ENCODE measurements around the gene NCAPG.

The NCAPG gene, protein sequence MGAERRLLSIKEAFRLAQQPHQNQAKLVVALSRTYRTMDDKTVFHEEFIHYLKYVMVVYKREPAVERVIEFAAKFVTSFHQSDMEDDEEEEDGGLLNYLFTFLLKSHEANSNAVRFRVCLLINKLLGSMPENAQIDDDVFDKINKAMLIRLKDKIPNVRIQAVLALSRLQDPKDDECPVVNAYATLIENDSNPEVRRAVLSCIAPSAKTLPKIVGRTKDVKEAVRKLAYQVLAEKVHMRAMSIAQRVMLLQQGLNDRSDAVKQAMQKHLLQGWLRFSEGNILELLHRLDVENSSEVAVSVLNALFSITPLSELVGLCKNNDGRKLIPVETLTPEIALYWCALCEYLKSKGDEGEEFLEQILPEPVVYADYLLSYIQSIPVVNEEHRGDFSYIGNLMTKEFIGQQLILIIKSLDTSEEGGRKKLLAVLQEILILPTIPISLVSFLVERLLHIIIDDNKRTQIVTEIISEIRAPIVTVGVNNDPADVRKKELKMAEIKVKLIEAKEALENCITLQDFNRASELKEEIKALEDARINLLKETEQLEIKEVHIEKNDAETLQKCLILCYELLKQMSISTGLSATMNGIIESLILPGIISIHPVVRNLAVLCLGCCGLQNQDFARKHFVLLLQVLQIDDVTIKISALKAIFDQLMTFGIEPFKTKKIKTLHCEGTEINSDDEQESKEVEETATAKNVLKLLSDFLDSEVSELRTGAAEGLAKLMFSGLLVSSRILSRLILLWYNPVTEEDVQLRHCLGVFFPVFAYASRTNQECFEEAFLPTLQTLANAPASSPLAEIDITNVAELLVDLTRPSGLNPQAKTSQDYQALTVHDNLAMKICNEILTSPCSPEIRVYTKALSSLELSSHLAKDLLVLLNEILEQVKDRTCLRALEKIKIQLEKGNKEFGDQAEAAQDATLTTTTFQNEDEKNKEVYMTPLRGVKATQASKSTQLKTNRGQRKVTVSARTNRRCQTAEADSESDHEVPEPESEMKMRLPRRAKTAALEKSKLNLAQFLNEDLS

DNA sequence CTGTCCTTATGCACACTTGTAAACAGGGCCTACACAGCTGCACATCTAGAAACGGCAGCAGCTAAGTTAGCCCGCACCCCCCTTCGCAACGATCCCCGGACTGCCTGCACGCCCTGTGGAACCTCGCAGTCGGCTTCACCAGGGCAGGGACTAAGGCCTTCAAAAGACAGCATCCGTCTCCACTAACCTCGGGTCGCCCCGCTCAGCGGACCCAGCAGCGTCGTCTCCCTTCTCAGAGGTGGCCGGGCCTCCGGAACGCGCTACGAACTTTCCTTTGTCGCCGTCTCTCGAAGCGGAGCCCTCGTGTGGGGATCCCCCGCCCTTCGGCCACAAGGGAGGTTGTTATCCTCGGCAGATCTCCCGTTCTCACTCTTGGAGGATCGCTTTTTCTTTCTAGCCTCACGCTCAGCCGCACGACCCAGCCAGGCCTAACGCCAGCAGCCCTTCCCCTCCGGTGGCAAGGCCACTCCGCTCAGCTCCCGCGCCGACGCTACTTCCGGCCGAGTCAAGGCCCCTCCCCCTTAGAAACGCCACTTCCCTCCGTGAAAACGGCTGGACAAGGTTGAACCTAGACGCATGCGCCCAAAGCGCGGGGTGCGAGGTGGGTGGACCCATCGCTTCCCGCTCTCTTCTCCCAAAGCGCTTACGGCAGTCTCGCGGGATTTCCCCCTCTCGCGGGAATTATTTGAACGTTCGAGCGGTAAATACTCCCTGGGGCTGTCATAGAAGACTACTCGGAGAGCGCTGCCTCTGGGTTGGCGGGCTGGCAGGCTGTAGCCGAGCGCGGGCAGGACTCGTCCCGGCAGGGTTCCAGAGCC lies at the start of gene NCAPG, which contains the start of gene DCAF16:
NCAPG (plus strand) TSS at position 720 of the 818 bp plus-strand sequence. CDS start 99 bp downstream, outside the sequence.
DCAF16 (minus strand) TSS at position 498 of the 818 bp plus-strand sequence. CDS start 6,616 bp downstream, outside the sequence.
- in situ Hi-C loops (cut with MboI; ENCODE audit: low sequenced_read_pairs) = loop anchor here (25.0 kb wide), 2 partner anchors 202 to 223 kb away; partner anchors contain the start of genes LAP3 and LCORL

DNA sequence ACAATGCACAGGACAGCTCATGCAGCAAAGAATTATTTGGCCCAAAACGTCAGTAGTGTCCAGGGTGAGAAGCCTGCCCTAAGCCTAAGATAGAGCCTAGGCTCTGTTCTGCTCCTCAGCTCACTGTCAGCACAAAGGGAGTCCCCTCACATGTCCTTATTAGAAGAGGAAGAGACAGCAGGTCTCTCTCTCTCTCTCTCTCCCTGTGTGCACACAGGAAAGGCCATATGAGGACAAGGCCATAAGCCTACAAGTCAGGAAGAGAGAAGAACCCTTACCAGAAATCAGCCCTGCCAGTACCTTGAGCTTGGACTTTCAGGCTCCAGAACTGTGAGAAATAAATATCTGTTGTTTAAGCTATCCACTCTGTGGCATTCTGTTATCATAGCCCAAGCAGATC lies 49.7 kb upstream of the NCAPG start:
- in situ Hi-C loops (cut with MboI; ENCODE audit: low sequenced_read_pairs) = no loop called here

DNA sequence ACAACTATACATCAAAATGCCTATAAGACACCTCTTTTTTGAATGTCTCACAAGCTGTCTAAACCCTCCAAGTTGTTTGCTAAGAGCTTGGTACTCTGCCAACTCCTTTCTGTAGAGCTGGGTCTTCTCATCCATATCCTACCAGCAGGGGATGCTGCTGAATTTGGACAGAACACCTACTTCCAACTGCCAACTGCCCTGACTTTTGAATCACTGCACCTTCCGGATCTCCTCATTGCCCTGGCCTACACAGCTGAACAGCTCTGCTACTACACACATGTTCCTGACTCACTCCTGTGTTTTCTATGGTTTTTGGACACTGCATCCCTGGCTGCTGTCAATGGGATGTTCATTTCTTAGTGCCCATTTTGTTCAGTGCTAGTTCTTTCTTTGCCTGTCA lies 48.1 kb upstream of the NCAPG start:
- in situ Hi-C loops (cut with MboI; ENCODE audit: low sequenced_read_pairs) = no loop called here

DNA sequence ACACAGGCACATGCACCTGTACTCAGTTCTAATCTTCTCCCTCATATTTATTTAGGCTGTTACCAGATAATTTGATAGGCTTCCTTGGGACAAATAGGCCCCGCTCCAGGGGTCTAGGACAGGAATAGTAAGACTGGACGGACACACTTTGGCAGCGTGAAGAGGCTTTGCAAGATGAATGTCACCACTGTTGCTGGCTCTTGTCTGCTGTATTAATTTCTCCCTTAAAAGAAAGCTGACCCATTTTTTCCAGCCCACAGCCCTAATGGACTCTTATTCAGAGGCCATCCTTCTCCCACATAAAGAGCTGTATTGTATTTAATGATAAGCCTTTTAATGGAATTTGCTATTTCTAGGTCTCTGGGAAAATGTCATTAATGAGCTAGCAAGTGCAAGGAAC lies 47.4 kb upstream of the NCAPG start:
- in situ Hi-C loops (cut with MboI; ENCODE audit: low sequenced_read_pairs) = no loop called here

DNA sequence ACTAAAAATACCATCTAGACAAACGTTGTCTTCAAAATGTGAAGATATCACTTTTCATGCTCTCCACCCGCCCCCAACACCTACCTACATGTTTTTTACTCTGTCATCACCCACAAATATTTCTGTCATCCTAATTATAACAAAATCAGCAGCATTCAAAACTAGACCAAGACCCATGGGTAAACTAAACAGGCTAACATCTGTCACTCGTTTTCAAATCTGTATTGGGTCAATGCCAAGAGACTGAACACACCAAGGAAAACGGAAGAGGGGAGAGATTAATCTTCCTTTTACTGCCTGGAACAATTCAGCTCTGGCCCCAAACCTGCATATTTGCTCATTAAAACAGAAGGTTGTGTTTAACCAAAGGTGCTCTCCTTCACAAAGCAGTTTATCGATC lies 46.8 kb upstream of the NCAPG start:
- in situ Hi-C loops (cut with MboI; ENCODE audit: low sequenced_read_pairs) = no loop called here

DNA sequence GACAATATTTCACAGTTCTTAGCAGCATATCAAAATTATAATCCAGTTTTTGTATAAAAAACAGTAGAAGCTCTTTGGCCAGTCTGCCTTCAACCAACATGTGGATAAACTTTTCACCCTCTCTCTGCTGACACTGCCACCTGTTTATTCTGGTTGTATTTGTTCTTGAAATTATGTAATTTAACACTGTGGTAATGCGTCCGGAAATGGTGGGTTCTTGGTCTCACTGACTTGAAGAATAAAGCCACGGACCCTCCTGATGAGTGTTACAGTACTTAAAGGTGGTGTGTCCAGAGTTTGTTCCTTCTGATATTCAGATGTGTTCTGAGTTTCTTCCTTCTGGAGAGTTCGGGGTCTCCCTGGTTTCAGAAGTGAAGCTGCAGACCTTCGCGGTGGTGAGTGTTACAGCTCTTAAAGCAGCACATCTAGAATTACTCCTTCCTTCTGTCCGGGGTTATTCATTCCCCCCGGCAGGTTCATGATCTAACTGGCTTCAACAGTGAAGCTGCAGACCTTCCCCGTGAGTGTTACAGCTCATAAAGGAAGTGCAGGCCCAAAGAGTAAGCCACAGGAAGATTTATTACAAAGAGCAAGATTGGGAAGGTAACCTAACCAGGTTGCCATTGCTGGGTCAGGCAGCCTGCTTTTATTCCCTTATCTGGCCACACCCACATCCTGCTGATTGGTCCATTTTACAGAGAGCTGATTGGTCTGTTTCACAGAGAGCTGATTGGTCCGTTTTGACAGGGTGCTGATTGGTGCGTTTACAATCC lies 45.1 kb upstream of the NCAPG start:
- in situ Hi-C loops (cut with MboI; ENCODE audit: low sequenced_read_pairs) = no loop called here

DNA sequence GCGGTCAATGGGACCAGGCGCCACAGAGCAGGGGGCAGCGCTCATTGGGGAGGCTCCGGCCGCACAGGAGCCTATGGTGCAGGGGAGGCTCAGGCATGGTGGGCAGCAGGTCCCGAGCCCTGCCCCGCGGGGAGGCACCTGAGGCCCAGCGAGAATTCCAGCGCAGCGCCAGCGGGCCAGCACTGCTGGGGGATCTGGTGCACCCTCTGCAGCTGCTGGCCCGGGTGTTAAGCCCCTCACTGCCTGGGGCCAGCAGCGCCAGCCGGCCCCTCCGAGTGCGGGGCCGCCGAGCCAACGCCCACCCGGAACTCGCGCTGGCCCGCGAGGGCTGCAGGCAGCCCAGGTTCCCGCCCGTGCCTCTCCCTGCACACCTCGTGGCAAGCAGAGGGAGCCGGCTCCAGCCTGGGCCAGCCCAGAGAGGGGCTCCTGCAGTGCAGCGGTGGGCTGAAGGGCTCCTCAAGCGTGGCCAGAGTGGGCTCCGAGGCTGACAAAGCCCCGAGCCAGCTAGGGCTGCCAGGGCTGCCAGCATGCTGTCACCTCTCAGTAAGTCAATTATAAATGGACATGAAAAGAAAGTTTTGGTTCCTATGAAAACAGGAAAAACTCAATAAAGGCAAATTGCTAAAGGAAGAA lies 43.8 kb upstream of the NCAPG start:
- in situ Hi-C loops (cut with MboI; ENCODE audit: low sequenced_read_pairs) = no loop called here

DNA sequence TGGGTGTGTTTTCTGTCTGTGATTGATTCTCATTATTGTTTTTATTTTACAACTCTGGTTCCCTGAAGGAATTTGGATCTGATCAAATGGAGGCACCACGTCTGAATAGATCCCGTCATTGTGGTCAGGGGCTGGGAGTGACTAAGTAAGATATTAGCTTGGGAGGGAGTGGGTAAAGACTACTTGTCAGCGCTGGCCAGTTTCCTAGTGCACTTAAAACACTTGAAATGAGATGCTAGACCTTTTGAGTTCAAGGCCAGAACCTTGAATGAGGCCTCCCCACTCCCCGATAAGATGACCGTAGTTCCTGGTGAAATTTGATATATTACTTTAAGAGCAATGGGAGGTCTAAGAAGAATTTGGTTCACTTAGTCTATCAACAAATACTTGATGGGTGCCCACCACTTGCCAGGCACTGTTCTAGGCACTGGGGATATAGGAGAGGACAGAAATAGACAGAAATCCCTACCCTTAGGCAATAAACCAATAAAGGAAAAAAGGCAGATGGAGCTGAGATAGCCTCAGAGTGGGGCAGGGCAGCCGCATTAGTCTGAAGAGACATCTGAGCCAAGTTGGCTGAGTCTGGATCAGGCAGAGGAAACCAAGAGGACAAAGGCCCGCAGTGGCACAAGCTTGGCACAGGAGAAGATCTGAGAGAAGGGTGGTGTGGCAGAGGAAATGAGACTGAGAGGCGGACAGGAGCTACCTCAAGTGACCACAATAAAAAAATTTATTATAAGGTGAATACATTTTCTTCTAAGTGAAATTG lies 41.2 kb upstream of the NCAPG start:
- in situ Hi-C loops (cut with MboI; ENCODE audit: low sequenced_read_pairs) = no loop called here

DNA sequence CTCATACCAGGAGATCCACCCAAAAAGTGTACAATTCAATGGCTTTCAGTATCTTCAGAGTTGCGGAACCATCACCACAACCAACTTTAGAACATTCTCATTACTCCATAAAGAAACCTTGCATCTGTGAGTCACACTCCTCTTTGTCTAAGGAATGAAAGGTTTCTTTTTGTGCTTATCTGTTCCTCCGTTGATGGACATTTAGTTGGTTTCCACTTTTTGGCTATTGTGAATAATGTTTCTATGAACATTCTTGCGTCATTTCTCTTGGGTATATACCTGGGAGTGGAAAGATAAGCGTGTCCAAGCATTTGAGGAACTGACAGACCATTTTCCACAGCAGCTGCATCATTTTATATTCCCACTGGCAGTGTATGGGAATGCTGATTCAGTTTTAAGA lies 39.9 kb upstream of the NCAPG start:
- in situ Hi-C loops (cut with MboI; ENCODE audit: low sequenced_read_pairs) = no loop called here

DNA sequence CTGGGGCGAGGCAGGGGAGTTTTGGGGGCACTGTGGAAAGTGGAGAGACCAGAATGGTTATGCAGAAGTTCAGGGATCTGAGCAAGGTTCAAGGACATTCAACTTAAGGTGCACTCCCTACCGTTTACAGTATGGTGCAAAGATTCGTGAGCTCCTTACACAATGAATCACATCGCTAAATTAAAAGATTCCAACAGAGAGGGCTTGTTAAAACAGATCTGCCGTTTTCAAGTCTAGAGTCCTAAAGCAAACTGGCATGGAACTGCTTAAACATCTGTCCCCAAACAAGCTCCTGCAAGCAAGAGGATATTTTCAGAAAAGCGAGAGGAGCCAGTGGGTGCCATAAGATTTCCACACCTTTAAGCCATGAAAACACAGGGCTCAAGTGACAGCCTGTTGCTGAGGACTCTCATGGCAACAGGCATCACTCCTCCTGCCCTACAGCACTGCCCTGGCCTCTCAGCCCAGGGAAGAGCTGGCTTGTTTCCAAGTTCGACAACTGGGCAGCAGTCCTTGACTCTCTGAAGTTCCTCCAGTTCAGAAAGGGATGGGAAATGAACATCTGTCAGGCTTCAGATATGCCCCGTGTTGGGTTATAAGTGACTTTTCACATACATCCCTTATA lies 39.4 kb upstream of the NCAPG start:
- in situ Hi-C loops (cut with MboI; ENCODE audit: low sequenced_read_pairs) = no loop called here

DNA sequence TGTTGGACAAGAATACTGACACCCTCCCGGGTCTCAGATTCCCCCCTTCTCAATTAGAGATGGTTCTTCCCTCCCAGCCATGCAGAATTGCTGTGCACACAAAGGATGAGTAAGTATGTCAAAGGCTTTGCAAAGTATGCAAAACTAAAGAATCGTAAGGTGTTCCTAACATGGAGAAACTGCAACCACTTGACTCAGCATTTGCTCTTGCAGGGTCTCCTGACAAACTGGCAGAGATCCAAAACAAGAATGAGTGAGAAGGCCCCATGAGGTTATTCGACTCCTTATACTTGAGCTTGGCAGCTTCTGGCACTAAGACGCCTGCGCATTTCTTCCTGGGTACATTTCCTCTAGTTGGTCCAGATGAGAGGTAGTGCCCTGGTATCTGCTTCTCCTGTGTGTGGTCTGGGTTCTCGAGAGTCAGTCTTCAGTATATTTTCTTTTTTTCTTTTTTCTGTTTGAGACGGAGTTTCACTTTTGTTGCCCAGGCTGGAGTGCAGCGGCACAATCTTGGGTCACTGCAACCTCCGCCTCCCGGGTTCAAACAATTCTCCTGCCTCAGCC lies 37.6 kb upstream of the NCAPG start:
- in situ Hi-C loops (cut with MboI; ENCODE audit: low sequenced_read_pairs) = no loop called here

DNA sequence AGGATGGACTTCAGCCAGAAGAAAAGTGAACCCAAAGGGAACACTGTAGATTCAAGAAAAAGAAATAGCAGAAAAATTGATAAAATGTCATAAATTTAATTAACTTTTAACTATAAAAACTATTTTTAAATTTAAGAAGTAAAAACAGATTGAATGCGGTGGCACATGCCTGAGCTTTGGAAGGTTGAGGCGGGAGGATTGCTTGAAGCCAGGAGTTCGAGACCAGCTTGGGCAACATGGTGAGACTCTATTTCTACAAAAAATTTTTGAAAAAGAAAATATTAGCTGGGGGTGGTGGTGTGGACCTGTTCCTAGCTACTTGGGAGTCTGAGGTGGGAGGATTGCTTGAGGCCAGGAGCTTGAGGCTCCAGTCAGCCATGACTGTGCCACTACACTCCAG lies 32.3 kb upstream of the NCAPG start:
- in situ Hi-C loops (cut with MboI; ENCODE audit: low sequenced_read_pairs) = no loop called here

DNA sequence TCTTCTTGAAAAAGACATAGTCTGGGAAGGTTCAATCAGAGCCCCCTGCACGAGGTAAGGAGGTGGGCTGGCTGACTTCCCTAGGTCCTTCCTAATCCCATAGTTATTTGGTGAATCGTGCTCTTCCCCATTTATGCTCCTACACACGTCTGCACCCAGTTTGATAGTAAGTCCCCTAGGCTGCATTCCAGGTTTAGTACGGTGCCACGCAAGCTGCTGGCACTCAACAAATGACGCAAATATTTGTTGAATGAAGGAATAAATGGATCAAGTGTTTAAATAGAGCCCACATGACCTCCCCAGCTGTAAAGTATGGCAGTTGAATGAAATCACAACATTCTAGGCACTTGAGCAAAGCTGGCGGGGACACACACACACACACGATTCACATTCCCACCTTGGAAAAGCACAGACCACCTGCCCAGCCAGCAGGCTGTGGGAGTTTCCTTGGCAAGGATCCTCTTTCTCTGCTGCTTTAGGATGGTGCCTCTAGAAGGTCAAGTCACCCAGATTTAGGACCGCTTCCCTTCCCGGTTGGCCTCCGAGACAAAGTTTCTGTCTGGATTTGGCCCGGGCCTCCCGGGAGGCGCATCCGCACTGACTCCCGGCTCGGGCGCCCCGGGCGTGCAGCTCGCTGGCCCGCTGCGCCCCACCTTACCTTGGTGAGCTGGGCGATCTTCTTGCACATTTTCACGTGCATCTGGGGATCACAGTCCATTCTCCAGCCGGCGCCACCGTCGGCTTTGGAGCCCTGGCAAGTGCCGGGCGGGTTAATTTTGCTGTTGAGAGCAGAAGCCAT lies 30.1 kb upstream of the NCAPG start:
- in situ Hi-C loops (cut with MboI; ENCODE audit: low sequenced_read_pairs) = no loop called here

DNA sequence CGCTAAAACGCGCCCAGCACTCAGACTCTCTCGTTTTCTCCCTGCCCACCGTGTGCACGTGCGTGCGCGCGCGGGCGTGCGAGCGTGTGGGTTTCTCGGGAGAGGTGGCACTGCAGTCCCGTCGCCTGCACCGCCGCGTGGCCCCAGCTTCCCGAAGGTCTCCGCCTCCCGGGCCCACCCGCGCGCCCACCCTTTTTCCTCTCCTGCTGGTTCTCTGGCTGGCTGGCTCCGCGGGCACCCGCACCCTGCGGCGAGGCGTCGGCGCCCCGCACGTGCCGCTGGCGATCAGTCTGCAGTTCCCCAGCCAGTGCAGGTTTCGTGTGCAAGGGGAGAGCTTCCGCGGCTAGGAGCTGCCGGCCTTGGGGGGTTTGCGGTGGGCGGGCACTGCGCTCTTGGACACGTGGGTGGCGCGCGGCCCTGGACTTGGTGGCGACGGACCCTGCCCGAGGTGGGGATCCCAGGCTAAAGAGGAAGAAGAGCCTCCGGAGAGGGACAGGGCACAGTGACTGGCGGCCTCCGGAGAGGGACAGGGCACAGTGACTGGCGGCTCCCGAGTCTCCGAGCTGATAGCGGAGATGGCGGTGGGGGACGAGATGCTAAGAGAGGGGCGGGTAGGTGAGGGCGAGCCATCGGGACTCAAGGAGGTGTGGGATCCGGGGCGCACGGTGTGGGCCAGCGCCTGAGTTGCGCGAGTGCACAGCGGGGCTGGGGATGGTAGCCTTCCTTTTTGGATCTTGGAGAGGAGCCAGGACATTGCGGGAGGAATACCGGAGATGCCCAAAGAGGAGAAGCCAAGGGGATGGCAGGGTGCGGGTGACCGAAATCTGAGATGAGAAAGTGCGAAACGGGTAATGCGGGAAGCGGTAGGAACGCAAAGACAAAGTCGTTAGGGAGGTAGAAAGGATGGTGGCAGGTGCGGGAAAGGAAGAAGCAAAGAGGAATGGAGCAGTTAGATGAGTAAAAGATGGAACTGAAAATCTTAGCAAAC lies 29.2 kb upstream of the NCAPG start, which contains the start of gene FAM184B:
FAM184B (minus strand) TSS at position 322 of the 988 bp plus-strand sequence. CDS start 322 bp downstream, outside the sequence.
- in situ Hi-C loops (cut with MboI; ENCODE audit: low sequenced_read_pairs) = no loop called here

DNA sequence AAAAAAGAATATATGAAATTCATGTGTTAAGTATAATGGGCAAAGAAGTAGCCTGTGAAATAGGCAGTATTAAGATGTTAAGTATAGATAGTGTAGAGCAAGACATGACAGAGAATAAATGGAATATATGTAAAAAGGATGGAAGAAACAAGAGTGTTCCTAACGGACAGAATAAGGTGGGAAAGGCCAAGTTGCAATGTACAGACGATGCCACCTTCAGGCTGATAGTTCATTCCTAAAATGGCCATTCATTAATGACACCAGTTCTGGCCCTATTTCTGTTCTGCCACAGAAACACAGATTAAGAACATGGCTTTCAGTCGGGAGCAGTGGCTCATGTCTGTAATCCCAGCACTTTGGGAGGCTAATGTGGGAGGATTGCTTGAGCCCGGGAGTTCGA lies 24.9 kb upstream of the NCAPG start:
- in situ Hi-C loops (cut with MboI; ENCODE audit: low sequenced_read_pairs) = no loop called here

DNA sequence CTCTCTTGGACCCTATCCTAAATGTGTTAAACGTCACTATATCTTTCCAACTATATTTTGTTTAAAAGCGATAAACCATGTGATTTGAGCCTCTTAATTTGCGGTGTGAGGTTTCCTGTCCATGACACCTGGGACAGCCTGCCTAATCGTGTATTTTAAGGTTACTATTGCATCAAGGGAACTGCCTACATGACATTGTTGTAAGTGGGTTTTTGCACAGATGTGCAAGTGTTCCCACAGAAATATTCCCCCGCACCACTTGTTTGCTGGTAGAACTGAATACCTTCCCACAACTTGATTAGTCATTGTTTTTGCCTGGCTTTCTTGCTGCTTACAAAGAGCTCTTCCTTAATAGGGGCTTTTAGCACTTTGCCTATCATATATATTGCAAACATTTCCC lies 24.2 kb upstream of the NCAPG start:
- in situ Hi-C loops (cut with MboI; ENCODE audit: low sequenced_read_pairs) = no loop called here
